NK-92 (cell line): ENCODE measurements around the gene MARCHF4.
"Not testable (repeated sequence)": the region's sequence is repeated elsewhere in the genome, so short reads cannot be mapped to it uniquely, and the experiment has no call there.

Experiments used
- DNase-seq: peaks from one replicate; lab custom pipeline; 2025; ENCODE audit not compliant: unreplicated experiment; lab: John Stamatoyannopoulos, UW

MARCHF4 gene

GRCh38 chr2:216392018-216392562 lies 19.8 kb upstream of the MARCHF4 start:
- DNase-seq: no peak

- DNase-seq: no peak
Observed at GRCh38 chr2:216391401-216391800, 19.1 kb upstream of the MARCHF4 start.

DNA sequence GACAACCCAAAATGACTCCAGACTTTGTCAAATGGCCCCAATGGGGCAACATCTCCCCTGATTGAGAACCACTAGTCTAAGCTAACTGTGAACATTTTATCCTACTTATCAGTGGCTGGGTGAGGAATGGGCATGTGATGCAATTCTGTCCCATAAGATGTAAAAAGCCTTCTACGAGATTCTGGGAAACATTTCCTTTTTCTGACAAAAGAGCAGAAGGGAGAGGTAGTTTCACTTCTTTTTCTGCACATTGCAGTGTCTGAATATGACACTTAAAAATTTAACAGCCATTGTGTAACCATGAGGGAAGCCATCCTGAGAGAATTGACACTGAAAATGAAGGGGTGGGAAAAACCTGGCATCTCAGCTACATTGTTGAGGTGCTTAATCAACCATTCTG lies 17.3 kb upstream of the MARCHF4 start:
- DNase-seq: no peak

- DNase-seq: no peak
Observed at GRCh38 chr2:216388046-216388884, 16.0 kb upstream of the MARCHF4 start.

GRCh38 chr2:216387262-216387661 lies 15.0 kb upstream of the MARCHF4 start:
- no peak for DNase-seq

DNA sequence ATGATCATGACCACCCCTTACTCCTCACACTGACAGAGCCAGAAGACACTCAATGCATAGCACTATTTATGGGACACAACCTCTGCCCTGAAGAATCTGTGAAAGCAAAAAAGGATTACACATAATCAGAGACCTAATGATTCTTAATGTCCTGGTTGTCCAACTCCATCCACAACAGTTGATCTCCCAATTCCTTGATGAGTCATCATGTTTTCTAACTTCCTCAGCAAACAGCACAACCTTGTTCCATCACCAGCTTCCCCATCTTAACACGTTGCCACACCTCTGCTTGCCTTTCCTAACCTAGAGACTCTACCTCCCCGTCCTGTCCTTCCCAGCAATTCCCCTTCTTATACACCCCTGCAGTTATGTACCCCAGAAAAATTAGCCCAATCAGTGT lies 13.2 kb upstream of the MARCHF4 start:
- DNase-seq: no peak

- DNase-seq: not testable (repeated sequence)
Observed at GRCh38 chr2:216384409-216384808, 12.1 kb upstream of the MARCHF4 start.

GRCh38 chr2:216379977-216380376 lies 7.7 kb upstream of the MARCHF4 start:
- no peak for DNase-seq

DNA sequence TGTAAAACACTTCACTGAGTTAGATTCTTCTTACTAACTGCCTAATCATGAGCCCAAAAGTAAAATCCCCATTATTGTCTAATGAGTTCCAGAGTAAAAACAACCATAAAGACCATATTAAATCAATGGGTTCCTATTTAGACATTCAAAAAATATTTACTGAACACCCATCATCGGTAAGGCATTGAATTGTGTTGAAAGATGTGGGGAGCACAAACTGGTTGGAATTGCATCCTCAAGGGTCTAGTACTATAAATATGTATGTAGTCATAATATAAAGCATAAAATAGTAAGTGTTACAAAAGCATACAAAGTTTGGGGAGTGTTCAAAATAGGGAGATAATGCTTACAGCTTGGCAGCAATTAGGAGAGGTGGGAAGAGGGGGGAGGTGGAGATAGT lies 3.0 kb upstream of the MARCHF4 start:
- no peak for DNase-seq

- no peak for DNase-seq
Observed at GRCh38 chr2:216373896-216374295, 1.6 kb upstream of the MARCHF4 start.

DNA sequence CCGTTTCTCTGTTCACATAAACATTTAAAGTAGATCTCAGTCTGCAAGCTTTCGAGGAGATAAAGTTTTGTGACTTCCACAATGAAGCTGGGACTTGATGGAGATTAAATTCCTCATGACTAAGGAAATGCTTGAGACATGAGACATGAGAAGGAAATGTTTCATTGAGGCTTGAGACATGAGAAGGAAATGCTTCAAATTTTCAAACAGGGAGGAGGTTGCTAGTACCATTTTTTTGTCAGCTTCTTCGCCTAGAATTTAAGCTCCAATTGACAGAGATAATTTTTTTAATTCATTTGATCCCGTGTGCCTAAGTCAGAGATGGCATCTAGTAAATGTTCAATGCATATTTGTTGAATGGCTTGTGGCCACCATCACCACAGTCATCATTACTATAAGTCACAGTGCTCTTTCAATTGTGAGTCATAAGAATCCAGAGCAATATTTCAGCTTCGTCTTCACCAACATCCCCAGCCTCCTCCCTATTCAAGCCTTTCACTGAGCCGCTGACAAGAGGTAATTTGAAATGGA lies 543 bp upstream of the MARCHF4 start:
- no peak for DNase-seq

GRCh38 chr2:216370961-216371712 lies 1.1 kb downstream of the MARCHF4 start:
- no peak for DNase-seq

- no peak for DNase-seq
Observed at GRCh38 chr2:216369821-216370220, 2.5 kb downstream of the MARCHF4 start.

- no peak for DNase-seq
Observed at GRCh38 chr2:216366777-216367471, 5.4 kb downstream of the MARCHF4 start.

- DNase-seq: no peak
Observed at GRCh38 chr2:216365518-216365917, 6.8 kb downstream of the MARCHF4 start.

GRCh38 chr2:216363221-216363620 lies 9.1 kb downstream of the MARCHF4 start:
- no peak for DNase-seq

- no peak for DNase-seq
Observed at GRCh38 chr2:216362730-216363129, 9.6 kb downstream of the MARCHF4 start.

- no peak for DNase-seq
Observed at GRCh38 chr2:216355711-216356110, 16.6 kb downstream of the MARCHF4 start.

- no peak for DNase-seq
Observed at GRCh38 chr2:216354306-216354705, 18.0 kb downstream of the MARCHF4 start.

DNA sequence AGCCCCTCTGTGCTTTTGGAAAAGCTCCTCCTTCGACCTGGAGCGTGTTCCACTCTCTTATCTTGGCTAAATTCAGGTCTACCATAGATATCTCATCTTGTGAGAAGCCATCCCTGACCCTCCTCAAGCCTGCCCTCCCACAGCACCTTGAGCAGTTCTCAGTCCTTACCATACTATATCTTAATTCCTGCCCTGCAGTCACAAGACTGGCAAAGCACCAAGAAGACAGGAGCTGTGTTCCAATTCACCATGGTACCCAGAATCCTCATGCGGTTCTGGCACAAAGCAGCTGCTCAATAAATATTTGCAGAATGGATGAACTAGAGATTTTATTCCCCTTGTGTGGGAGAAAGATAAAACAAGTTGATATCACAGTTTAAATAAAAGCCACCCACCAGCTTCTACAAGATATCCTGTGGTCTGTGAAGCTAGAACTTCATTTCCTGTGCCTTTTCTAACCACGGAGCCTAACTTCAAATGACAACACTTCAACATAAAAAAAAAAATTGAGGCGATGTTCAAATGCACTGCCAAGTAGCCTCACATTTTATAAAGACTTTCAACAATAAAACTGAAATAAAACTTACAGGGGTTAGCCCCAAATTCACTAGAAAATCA lies 19.5 kb downstream of the MARCHF4 start:
- no peak for DNase-seq
